Measurements from ENCODE around the gene CCDC71.
A peak's percentile ranks its signal among the peaks of the same experiment; 100 is the strongest.

Gene CCDC71

GRCh38 chr3:49165771-49166751 is at the start of gene CCDC71:
Gene CCDC71 (minus strand): TSS chr3:49166331. CDS start chr3:49164208, 2,123 bp downstream.
- peak; percentile 90 for DNase-seq (ENCODE audit: low spot score)

- DNase-seq (ENCODE audit: low spot score), result no peak
Measured at GRCh38 chr3:49213998-49214397, 47.9 kb upstream of the CCDC71 start.

GRCh38 chr3:49213541-49213943 is 47.4 kb upstream of the CCDC71 start:
- DNase-seq (ENCODE audit: low spot score), result no peak

- DNase-seq (ENCODE audit: low spot score), result no peak
Measured at GRCh38 chr3:49199900-49200281, 33.8 kb upstream of the CCDC71 start.

- no peak for DNase-seq (ENCODE audit: low spot score)
Measured at GRCh38 chr3:49199239-49199899, 33.2 kb upstream of the CCDC71 start.

- no peak for DNase-seq (ENCODE audit: low spot score)
Measured at GRCh38 chr3:49198611-49199230, 32.6 kb upstream of the CCDC71 start.

- no peak for DNase-seq (ENCODE audit: low spot score)
Measured at GRCh38 chr3:49198161-49198560, 32.0 kb upstream of the CCDC71 start.

- DNase-seq (ENCODE audit: low spot score), result no peak
Measured at GRCh38 chr3:49191741-49192140, 25.6 kb upstream of the CCDC71 start.

- no peak for DNase-seq (ENCODE audit: low spot score)
Measured at GRCh38 chr3:49183873-49184272, 17.7 kb upstream of the CCDC71 start.

- no peak for DNase-seq (ENCODE audit: low spot score)
Measured at GRCh38 chr3:49182682-49183081, 16.6 kb upstream of the CCDC71 start.

GRCh38 chr3:49181351-49181750 is 15.2 kb upstream of the CCDC71 start:
- DNase-seq (ENCODE audit: low spot score), result no peak

- DNase-seq (ENCODE audit: low spot score), result no peak
Measured at GRCh38 chr3:49180116-49180515, 14.0 kb upstream of the CCDC71 start.

- DNase-seq (ENCODE audit: low spot score), result no peak
Measured at GRCh38 chr3:49177073-49177472, 10.9 kb upstream of the CCDC71 start.

GRCh38 chr3:49175530-49175929 is 9.4 kb upstream of the CCDC71 start:
- DNase-seq (ENCODE audit: low spot score), result no peak

- no peak for DNase-seq (ENCODE audit: low spot score)
Measured at GRCh38 chr3:49174397-49174985, 8.4 kb upstream of the CCDC71 start.

- DNase-seq (ENCODE audit: low spot score), result no peak
Measured at GRCh38 chr3:49173792-49174170, 7.7 kb upstream of the CCDC71 start.

- DNase-seq (ENCODE audit: low spot score), result peak; percentile 71
Measured at GRCh38 chr3:49173116-49173791, 7.1 kb upstream of the CCDC71 start.

- no peak for DNase-seq (ENCODE audit: low spot score)
Measured at GRCh38 chr3:49172551-49173041, 6.5 kb upstream of the CCDC71 start.

GRCh38 chr3:49171775-49172500 is 5.8 kb upstream of the CCDC71 start:
- DNase-seq (ENCODE audit: low spot score), result peak; percentile 44

- DNase-seq (ENCODE audit: low spot score), result peak; percentile 96
Measured at GRCh38 chr3:49171119-49171774, 5.1 kb upstream of the CCDC71 start, which contains the start of gene KLHDC8B. Gene KLHDC8B (plus strand): TSS chr3:49171598. CDS start chr3:49172770, 1,172 bp downstream.
